ENCODE measurements around the gene CYTH1. TPM values are rescaled to one million over a fixed set of nuclear protein-coding genes. Genes with fewer than 3 reads are reported as not detected.
"Not testable (repeated sequence)": the region's sequence is repeated elsewhere in the genome, so short reads cannot be mapped to it uniquely, and the experiment has no call there.

The CYTH1 gene
- polyA plus RNA-seq, 4 donors = 22.6 to 26.7 (median 25.4) TPM

- no peak for DNase-seq (ENCODE audit: low read depth in 4 of 4, low spot score in 3 of 4)
Observed at GRCh38 chr17:78789663-78790181, 7.6 kb upstream of the CYTH1 start.

GRCh38 chr17:78789149-78789662, 7.1 kb upstream of the CYTH1 start:
- no peak for DNase-seq (ENCODE audit: low read depth in 4 of 4, low spot score in 3 of 4)

GRCh38 chr17:78788451-78788850, 6.4 kb upstream of the CYTH1 start:
- DNase-seq (ENCODE audit: low read depth in 4 of 4, low spot score in 3 of 4) = no peak

GRCh38 chr17:78787444-78787843, 5.4 kb upstream of the CYTH1 start:
- no peak for DNase-seq (ENCODE audit: low read depth in 4 of 4, low spot score in 3 of 4)

GRCh38 chr17:78785663-78786057, 3.6 kb upstream of the CYTH1 start:
- no peak for DNase-seq (ENCODE audit: low read depth in 4 of 4, low spot score in 3 of 4)

GRCh38 chr17:78785011-78785662, 3.1 kb upstream of the CYTH1 start:
- DNase-seq (ENCODE audit: low read depth in 4 of 4, low spot score in 3 of 4) = no peak

GRCh38 chr17:78784352-78784751, 2.3 kb upstream of the CYTH1 start:
- no peak for DNase-seq (ENCODE audit: low read depth in 4 of 4, low spot score in 3 of 4)

GRCh38 chr17:78783711-78784324, 1.7 kb upstream of the CYTH1 start:
- no peak for DNase-seq (ENCODE audit: low read depth in 4 of 4, low spot score in 3 of 4)

- DNase-seq (ENCODE audit: low read depth in 4 of 4, low spot score in 3 of 4) = no peak
Observed at GRCh38 chr17:78781104-78781892, 775 bp downstream of the CYTH1 start.

GRCh38 chr17:78780335-78780734, 1.7 kb downstream of the CYTH1 start:
- no peak for DNase-seq (ENCODE audit: low read depth in 4 of 4, low spot score in 3 of 4)

GRCh38 chr17:78779850-78780249, 2.2 kb downstream of the CYTH1 start:
- no peak for DNase-seq (ENCODE audit: low read depth in 4 of 4, low spot score in 3 of 4)

GRCh38 chr17:78779286-78779651, 2.8 kb downstream of the CYTH1 start:
- not testable (repeated sequence) for DNase-seq (ENCODE audit: low read depth in 4 of 4, low spot score in 3 of 4)

- no peak for DNase-seq (ENCODE audit: low read depth in 4 of 4, low spot score in 3 of 4)
Observed at GRCh38 chr17:78777881-78778280, 4.2 kb downstream of the CYTH1 start.

GRCh38 chr17:78774956-78775571, 7.0 kb downstream of the CYTH1 start:
- no peak for DNase-seq (ENCODE audit: low read depth in 4 of 4, low spot score in 3 of 4)

GRCh38 chr17:78774453-78774852, 7.6 kb downstream of the CYTH1 start:
- DNase-seq (ENCODE audit: low read depth in 4 of 4, low spot score in 3 of 4) = no peak

GRCh38 chr17:78771758-78772382, 10.2 kb downstream of the CYTH1 start:
- DNase-seq (ENCODE audit: low read depth in 4 of 4, low spot score in 3 of 4) = no peak

GRCh38 chr17:78769196-78769773, 12.8 kb downstream of the CYTH1 start:
- no peak for DNase-seq (ENCODE audit: low read depth in 4 of 4, low spot score in 3 of 4)

- DNase-seq (ENCODE audit: low read depth in 4 of 4, low spot score in 3 of 4) = no peak
Observed at GRCh38 chr17:78767806-78768205, 14.3 kb downstream of the CYTH1 start.

GRCh38 chr17:78766743-78767294, 15.3 kb downstream of the CYTH1 start:
- DNase-seq (ENCODE audit: low read depth in 4 of 4, low spot score in 3 of 4) = no peak

- DNase-seq (ENCODE audit: low read depth in 4 of 4, low spot score in 3 of 4) = no peak
Observed at GRCh38 chr17:78766225-78766624, 15.8 kb downstream of the CYTH1 start.

All from right renal pelvis (tissue), 4 donors.